PFSK-1 (cell line): Measurements from ENCODE around the gene TEX14.

ENCODE experiments used
- REST ChIP-seq, 2 experiments: IDR thresholded peaks; 2 replicates each; pipeline versions ENCODE4 v1.6.1 to v1.8.0; 2011 to 2012; ENCODE audit warnings: low read depth in 2 of 2, low read length in 2 of 2, control low read depth in 1 of 2, inconsistent platforms in 1 of 2, mild to moderate bottlenecking in 1 of 2, moderate library complexity in 1 of 2; ENCODE audit not compliant: insufficient read depth in 1 of 2
- SIN3A ChIP-seq: IDR thresholded peaks from 2 replicates; pipeline ENCODE4 v1.6.1; 2012; ENCODE audit warnings: mild to moderate bottlenecking, low read length, moderate library complexity, borderline replicate concordance; ENCODE audit not compliant: insufficient read depth

GRCh38 chr17:58664302-58664701 lies 27.5 kb downstream of the TEX14 start:
- TF ChIP-seq REST (IDR thresholded peaks at IDR 0.05; ENCODE audit: insufficient read depth in 1 of 2, low read depth in 2 of 2, low read length in 2 of 2) (no peak), SIN3A (no peak)
